Right ventricle myocardium inferior (tissue), 1 donor: ENCODE data around the gene POU6F1. TPM values are rescaled to one million over a fixed set of nuclear protein-coding genes. Genes with fewer than 3 reads are reported as not detected.
"Not testable (repeated sequence)": the region's sequence is repeated elsewhere in the genome, so short reads cannot be mapped to it uniquely, and the experiment has no call there.

Experiments
- ATAC-seq: fragments of 200-7000 bp; cut with Tn5 transposase; one replicate; pipeline ENCODE4 v1.9.1; 2020; ENCODE audit warnings: mild to moderate bottlenecking, moderate library complexity
- DNase-seq: peaks from one replicate; pipeline ENCODE4 v3.0.0; 2021; ENCODE audit errors: missing footprints
- intact Hi-C: fragments of 100-400 bp; cut with DNase I; formaldehyde crosslinking; loops from one replicate; pipeline ENCODE4 v1.11.0; 2022
- total RNA-seq: library from RNA; stranded (reverse); fragmentation: NEBNext Ultra II Directional; extraction: Animal tissue kit (Norgen Biotek cat#: 25700); gene quantifications from one replicate; pipeline ENCODE4 v1.2.1, GENCODE V29; 2021
- donor health status: DM: no; HTN: yes; CAD: no; lungs with severe emphysema.

Gene POU6F1
- total RNA-seq, 1 donor from 2014 or later: 8.6 TPM

- intact Hi-C loops: loop anchor here (10.0 kb wide), 1 partner anchor 190 kb away; the partner anchor contains the start of gene LETMD1
- no peak for ATAC-seq
Measured at GRCh38 chr12:51234530-51234929, 16.7 kb upstream of the POU6F1 start.

GRCh38 chr12:51232642-51233041, 14.8 kb upstream of the POU6F1 start:
- DNase-seq (no peak), ATAC-seq (no peak)
- intact Hi-C loops: loop anchor here (10.0 kb wide), 1 partner anchor 188 kb away; the partner anchor contains the start of gene LETMD1

More at GRCh38 chr12:51234530-51234929, 16.7 kb upstream of the POU6F1 start:
- no peak for DNase-seq

- DNase-seq (no peak), ATAC-seq (no peak)
- intact Hi-C loops: no loop called here
Measured at GRCh38 chr12:51229116-51229809, 11.4 kb upstream of the POU6F1 start.

GRCh38 chr12:51227962-51228361, 10.1 kb upstream of the POU6F1 start:
- ATAC-seq (no peak), DNase-seq (no peak)
- intact Hi-C loops: no loop called here

GRCh38 chr12:51227112-51227511, 9.2 kb upstream of the POU6F1 start:
- DNase-seq, intact Hi-C loops, ATAC-seq: not testable (repeated sequence)

- DNase-seq (no peak), ATAC-seq (no peak)
- intact Hi-C loops: no loop called here
Measured at GRCh38 chr12:51225771-51226170, 7.9 kb upstream of the POU6F1 start.

- intact Hi-C loops: no loop called here
- DNase-seq: no peak
- no peak for ATAC-seq
Measured at GRCh38 chr12:51225234-51225633, 7.4 kb upstream of the POU6F1 start.

GRCh38 chr12:51224625-51225024, 6.8 kb upstream of the POU6F1 start:
- DNase-seq (no peak), ATAC-seq (no peak)
- intact Hi-C loops: no loop called here

GRCh38 chr12:51222461-51222860, 4.6 kb upstream of the POU6F1 start:
- intact Hi-C loops: no loop called here
- ATAC-seq: no peak
- no peak for DNase-seq

- ATAC-seq, DNase-seq: not testable (repeated sequence)
- intact Hi-C loops: loop anchor here (1.0 to 5.0 kb wide), 2 partner anchors 18 to 48 kb away; partner anchors contain the start of genes DAZAP2 and TFCP2
Measured at GRCh38 chr12:51219857-51220256, 2.0 kb upstream of the POU6F1 start.

GRCh38 chr12:51219322-51219721, 1.5 kb upstream of the POU6F1 start:
- no peak for ATAC-seq
- intact Hi-C loops: loop anchor here (1.0 to 5.0 kb wide), 2 partner anchors 19 to 47 kb away; partner anchors contain the start of genes DAZAP2 and TFCP2
- no peak for DNase-seq

GRCh38 chr12:51218607-51219161, 822 bp upstream of the POU6F1 start:
- intact Hi-C loops: loop anchor here (1.0 to 5.0 kb wide), 2 partner anchors 20 to 46 kb away; partner anchors contain the start of genes DAZAP2 and TFCP2

GRCh38 chr12:51217133-51217967, 512 bp downstream of the POU6F1 start:
- peak; percentile 59 for ATAC-seq
- DNase-seq: peak; percentile 85
- intact Hi-C loops: loop anchor here (5.0 kb wide), 1 partner anchor 45 kb away; the partner anchor contains the start of gene TFCP2

More at GRCh38 chr12:51218607-51219161, 822 bp upstream of the POU6F1 start:
- DNase-seq (no peak), ATAC-seq (peak; percentile 8)

- ATAC-seq: no peak
- intact Hi-C loops: loop anchor here (5.0 kb wide), 1 partner anchor 44 kb away; the partner anchor contains the start of gene TFCP2
Measured at GRCh38 chr12:51216642-51217041, 1.2 kb downstream of the POU6F1 start.

GRCh38 chr12:51214895-51215294, 3.0 kb downstream of the POU6F1 start:
- ATAC-seq (no peak), DNase-seq (no peak)
- intact Hi-C loops: loop anchor here (5.0 kb wide), 1 partner anchor 43 kb away; the partner anchor contains the start of gene TFCP2

More at GRCh38 chr12:51216642-51217041, 1.2 kb downstream of the POU6F1 start:
- no peak for DNase-seq

- intact Hi-C loops: no loop called here
- DNase-seq (no peak), ATAC-seq (no peak)
Measured at GRCh38 chr12:51210690-51211395, 7.0 kb downstream of the POU6F1 start.

- ATAC-seq: no peak
- no peak for DNase-seq
- intact Hi-C loops: no loop called here
Measured at GRCh38 chr12:51209259-51209658, 8.6 kb downstream of the POU6F1 start.

- intact Hi-C loops: no loop called here
- DNase-seq (no peak), ATAC-seq (no peak)
Measured at GRCh38 chr12:51208016-51208660, 9.7 kb downstream of the POU6F1 start.
